ENCODE results near the gene GMDS.

Gene GMDS

DNA sequence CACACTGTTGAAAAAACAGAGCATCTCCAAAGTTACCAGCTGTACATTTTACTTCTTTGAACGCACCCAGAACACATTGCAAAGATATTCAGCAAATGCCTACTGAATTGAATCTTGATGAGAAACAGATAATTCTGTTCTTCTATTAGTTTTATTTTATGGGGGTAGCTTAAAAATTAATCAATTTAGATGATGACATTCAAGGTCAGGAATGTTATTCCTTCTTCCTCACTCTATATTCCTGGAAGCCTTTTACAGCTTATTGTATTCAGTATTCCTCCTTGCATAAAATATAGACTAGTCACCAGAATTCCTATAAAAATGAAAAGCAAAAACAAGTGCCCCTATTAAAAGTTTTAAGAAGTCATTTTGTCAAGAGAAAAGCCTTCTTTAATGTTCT, 21.4 kb upstream of the GMDS start:
- CTCF ChIA-PET: interaction anchor here (0.6 to 1.2 kb wide), 2 partner anchors 10 to 58 kb away, joined by 3 to 6 read pairs; no protein-coding TSS in a partner anchor
- POLR2A ChIA-PET (ENCODE audit: low non-redundant PET): no interaction called here
- DNase-seq (ENCODE audit: low spot score): no peak
- TF ChIP-seq, protein P1, sequence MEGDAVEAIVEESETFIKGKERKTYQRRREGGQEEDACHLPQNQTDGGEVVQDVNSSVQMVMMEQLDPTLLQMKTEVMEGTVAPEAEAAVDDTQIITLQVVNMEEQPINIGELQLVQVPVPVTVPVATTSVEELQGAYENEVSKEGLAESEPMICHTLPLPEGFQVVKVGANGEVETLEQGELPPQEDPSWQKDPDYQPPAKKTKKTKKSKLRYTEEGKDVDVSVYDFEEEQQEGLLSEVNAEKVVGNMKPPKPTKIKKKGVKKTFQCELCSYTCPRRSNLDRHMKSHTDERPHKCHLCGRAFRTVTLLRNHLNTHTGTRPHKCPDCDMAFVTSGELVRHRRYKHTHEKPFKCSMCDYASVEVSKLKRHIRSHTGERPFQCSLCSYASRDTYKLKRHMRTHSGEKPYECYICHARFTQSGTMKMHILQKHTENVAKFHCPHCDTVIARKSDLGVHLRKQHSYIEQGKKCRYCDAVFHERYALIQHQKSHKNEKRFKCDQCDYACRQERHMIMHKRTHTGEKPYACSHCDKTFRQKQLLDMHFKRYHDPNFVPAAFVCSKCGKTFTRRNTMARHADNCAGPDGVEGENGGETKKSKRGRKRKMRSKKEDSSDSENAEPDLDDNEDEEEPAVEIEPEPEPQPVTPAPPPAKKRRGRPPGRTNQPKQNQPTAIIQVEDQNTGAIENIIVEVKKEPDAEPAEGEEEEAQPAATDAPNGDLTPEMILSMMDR (conservative IDR thresholded peaks at IDR 0.05; ENCODE audit: low read depth): no peak
- no peak overlapping the region for H3K27ac ChIP-seq

DNA sequence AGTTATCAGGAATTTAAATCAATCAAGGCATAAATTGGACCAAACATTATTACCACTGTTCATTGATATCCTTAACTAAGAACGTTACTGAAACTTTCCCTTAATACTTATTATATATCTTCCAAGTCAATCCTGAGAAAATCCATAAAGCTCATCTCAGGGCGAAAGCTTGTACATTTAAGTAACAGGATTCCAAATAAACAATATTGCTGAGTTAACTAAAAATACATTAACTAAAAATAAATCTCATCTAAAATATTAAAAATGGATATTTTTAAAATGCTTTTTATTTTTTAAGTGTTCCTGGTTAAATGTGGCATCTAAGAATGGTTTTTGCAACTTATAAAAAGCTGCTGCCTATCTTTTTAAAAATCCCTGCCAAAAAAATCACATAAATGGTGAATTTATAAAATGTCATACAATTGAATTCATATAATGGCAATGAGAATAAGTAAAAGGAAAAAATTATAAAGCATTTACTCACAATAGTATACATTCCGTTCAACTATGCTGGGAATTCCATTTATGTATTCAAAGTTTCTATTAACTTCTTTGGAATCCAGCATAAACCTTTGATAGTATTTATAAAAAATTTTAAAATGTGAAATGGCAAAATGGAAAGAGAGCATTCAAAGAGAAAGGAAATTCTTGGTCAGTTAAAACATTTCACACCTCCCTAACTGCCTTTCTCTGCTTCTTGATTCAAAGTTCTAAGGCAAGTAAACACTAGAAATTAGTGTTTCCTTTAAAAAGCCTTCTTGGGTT, 20.8 kb upstream of the GMDS start:
- ChIA-PET CTCF (interaction anchor here (0.6 to 1.2 kb wide), 3 partner anchors 11 to 57 kb away, joined by 3 to 6 read pairs (median 5); no protein-coding TSS in a partner anchor), POLR2A (ENCODE audit: low non-redundant PET) (no interaction called here)
- no peak overlapping the region for H3K27ac ChIP-seq
- no peak for DNase-seq (ENCODE audit: low spot score)
- TF ChIP-seq, protein P1 (conservative IDR thresholded peaks at IDR 0.05; ENCODE audit: low read depth): no peak

- DNase-seq (ENCODE audit: low spot score): peak; percentile 51
- ChIA-PET CTCF (interaction anchor here (0.5 kb wide), 1 partner anchor 693 kb away, joined by 3 read pairs; no protein-coding TSS in a partner anchor), POLR2A (ENCODE audit: low non-redundant PET) (no interaction called here)
- no peak overlapping the region for H3K27ac ChIP-seq
- TF ChIP-seq, protein P1 (conservative IDR thresholded peaks at IDR 0.05; ENCODE audit: low read depth): no peak
Measured at GRCh38 chr6:2264932-2265331, 19.5 kb upstream of the GMDS start.

GRCh38 chr6:2263896-2264295, 18.5 kb upstream of the GMDS start:
- no peak for DNase-seq (ENCODE audit: low spot score)
- POLR2A ChIA-PET (ENCODE audit: low non-redundant PET): no interaction called here
- TF ChIP-seq, protein P1 (conservative IDR thresholded peaks at IDR 0.05; ENCODE audit: low read depth): no peak
- CTCF ChIA-PET: no interaction called here
- no peak overlapping the region for H3K27ac ChIP-seq

DNA sequence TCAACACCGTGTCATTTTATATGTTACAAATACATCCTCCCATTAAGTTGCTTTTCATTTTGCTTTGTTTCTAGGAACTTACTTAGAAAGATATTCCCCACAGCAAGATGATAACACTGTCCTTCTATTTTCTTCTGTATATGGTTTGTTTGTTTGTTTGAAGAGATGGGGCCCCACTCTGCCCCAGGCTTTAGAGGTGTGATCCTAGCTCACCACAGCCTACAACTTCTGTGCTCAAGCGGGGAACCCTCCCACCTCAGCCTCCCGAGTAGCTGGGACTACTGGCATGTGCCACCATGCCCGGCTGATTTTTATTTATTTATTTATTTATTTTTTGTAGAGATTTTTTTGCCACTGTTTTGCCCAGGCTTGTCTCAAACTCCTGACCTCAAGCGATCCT, 14.2 kb upstream of the GMDS start:
- DNase-seq (ENCODE audit: low spot score): no peak
- H3K27ac ChIP-seq: no peak overlapping the region
- TF ChIP-seq, protein P1 (conservative IDR thresholded peaks at IDR 0.05; ENCODE audit: low read depth): no peak
- ChIA-PET CTCF (interaction anchor here (0.9 kb wide), 1 partner anchor 33 kb away, joined by 3 read pairs; no protein-coding TSS in a partner anchor), POLR2A (ENCODE audit: low non-redundant PET) (no interaction called here)

DNA sequence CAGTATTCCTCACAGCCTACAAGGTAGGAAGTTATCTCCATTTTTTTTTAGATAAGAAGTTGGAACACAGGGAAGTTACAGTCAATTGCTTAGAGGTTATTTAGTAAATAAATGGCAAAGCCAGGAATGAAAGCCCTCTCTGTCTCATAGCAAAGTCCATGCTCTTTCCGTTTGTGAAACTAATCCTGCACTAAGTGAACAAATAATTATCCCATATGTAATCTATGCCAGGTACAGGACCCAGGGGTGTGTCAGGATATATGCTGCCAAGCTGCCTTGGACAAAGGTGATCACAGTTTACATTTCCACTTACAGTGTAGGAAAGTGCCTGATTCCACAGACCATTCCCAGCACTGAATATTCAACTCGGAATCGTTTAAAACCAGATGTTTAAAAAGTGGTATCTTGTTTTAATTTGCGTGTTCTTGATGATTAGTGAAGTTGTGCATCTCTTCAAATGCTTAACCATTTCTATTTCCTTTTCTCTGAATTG, 13.6 kb upstream of the GMDS start:
- DNase-seq (ENCODE audit: low spot score): no peak
- POLR2A ChIA-PET (ENCODE audit: low non-redundant PET): no interaction called here

More for the DNA sequence above, 13.6 kb upstream of the GMDS start:
- TF ChIP-seq, protein P1 (conservative IDR thresholded peaks at IDR 0.05; ENCODE audit: low read depth): no peak
- CTCF ChIA-PET: no interaction called here
- no peak overlapping the region for H3K27ac ChIP-seq

All from RWPE1 (cell line).